Trophoblast cell (in vitro differentiated cells and primary cell): Measurements from ENCODE around the gene OR52K2. TPM values are rescaled to one million over a fixed set of nuclear protein-coding genes. Genes with fewer than 3 reads are reported as not detected.
"Not testable (repeated sequence)": the region's sequence is repeated elsewhere in the genome, so short reads cannot be mapped to it uniquely, and the experiment has no call there.

Experiments used
- DNase-seq, 2 donors: peaks; one replicate each; pipeline ENCODE4 v3.0.0-alpha.2; 2016
- H2AFZ ChIP-seq: 2 replicates; pipeline ENCODE4 v1.6.1; 2013; ENCODE audit warnings: low read length, moderate library complexity, mild to moderate bottlenecking; ENCODE audit not compliant: insufficient read depth, poor library complexity
- H2AK5ac ChIP-seq: 2 replicates; pipeline ENCODE4 v1.6.1; 2013; ENCODE audit warnings: mild to moderate bottlenecking, low read length
- H2BK120ac ChIP-seq: 2 replicates; pipeline ENCODE4 v1.6.1; 2013; ENCODE audit warnings: low read length, mild to moderate bottlenecking, moderate library complexity; ENCODE audit not compliant: insufficient read depth, poor library complexity
- H2BK12ac ChIP-seq: 2 replicates; pipeline ENCODE4 v1.6.1; 2013; ENCODE audit warnings: mild to moderate bottlenecking, low read length, moderate library complexity
- H2BK5ac ChIP-seq: 2 replicates; pipeline ENCODE4 v1.6.1; 2013; ENCODE audit warnings: low read length, low read depth, moderate library complexity, mild to moderate bottlenecking; ENCODE audit not compliant: poor library complexity
- H3K14ac ChIP-seq: 2 replicates; pipeline ENCODE4 v1.6.1; 2013; ENCODE audit warnings: mild to moderate bottlenecking, low read length
- H3K18ac ChIP-seq: 2 replicates; pipeline ENCODE4 v1.6.1; 2013; ENCODE audit warnings: mild to moderate bottlenecking, low read length
- H3K23ac ChIP-seq: 2 replicates; pipeline ENCODE4 v1.6.1; 2013; ENCODE audit warnings: low read length
- H3K27ac ChIP-seq: 2 replicates; pipeline ENCODE4 v1.5.1; 2013; ENCODE audit warnings: low read depth, mild to moderate bottlenecking, inconsistent platforms, low read length, moderate library complexity
- H3K27me3 ChIP-seq: 2 replicates; pipeline ENCODE4 v1.6.1; 2013; ENCODE audit warnings: inconsistent platforms, mild to moderate bottlenecking, low read length, moderate library complexity; ENCODE audit not compliant: insufficient read depth
- H3K36me3 ChIP-seq, 2 experiments: 1 replicate in 1 of 2; 2 replicates in 1 of 2; pipeline ENCODE4 v1.6.1; 2013; ENCODE audit warnings: low read length in 2 of 2, mild to moderate bottlenecking in 2 of 2, moderate library complexity in 1 of 2; ENCODE audit not compliant: insufficient read depth in 2 of 2, control insufficient read depth in 1 of 2
- H3K4ac ChIP-seq: 2 replicates; pipeline ENCODE4 v1.6.1; 2013; ENCODE audit warnings: low read depth, mild to moderate bottlenecking, low read length, moderate library complexity
- H3K4me1 ChIP-seq, 2 experiments: 1 replicate in 1 of 2; 2 replicates in 1 of 2; pipeline ENCODE4 v1.6.1; 2013; ENCODE audit warnings: low read length in 2 of 2, mild to moderate bottlenecking in 2 of 2, moderate library complexity in 1 of 2; ENCODE audit not compliant: insufficient read depth in 2 of 2, control insufficient read depth in 1 of 2
- H3K4me2 ChIP-seq: 2 replicates; pipeline ENCODE4 v1.6.1; 2013; ENCODE audit warnings: inconsistent platforms, mild to moderate bottlenecking, low read length, moderate library complexity
- H3K4me3 ChIP-seq: 2 replicates; pipeline ENCODE4 v1.5.1; 2013; ENCODE audit warnings: mild to moderate bottlenecking, low read depth, low read length, inconsistent platforms
- H3K79me1 ChIP-seq: one replicate; pipeline ENCODE4 v1.6.1; 2013; ENCODE audit warnings: low read length
- H3K79me2 ChIP-seq: 2 replicates; pipeline ENCODE4 v1.6.1; 2013; ENCODE audit warnings: low read length, mild to moderate bottlenecking; ENCODE audit not compliant: control insufficient read depth, insufficient read depth, poor library complexity
- H3K9ac ChIP-seq: 2 replicates; pipeline ENCODE4 v1.6.1; 2013; ENCODE audit warnings: mild to moderate bottlenecking, low read length
- H3K9me3 ChIP-seq: 2 replicates; pipeline ENCODE4 v1.6.1; 2013; ENCODE audit warnings: low read depth, mild to moderate bottlenecking, control low read depth, inconsistent platforms, low read length; ENCODE audit not compliant: insufficient read depth
- H4K12ac ChIP-seq: 2 replicates; pipeline ENCODE4 v1.6.1; 2013; ENCODE audit warnings: low read depth, mild to moderate bottlenecking, low read length, moderate library complexity
- H4K8ac ChIP-seq: 2 replicates; pipeline ENCODE4 v1.6.1; 2013; ENCODE audit warnings: low read depth, mild to moderate bottlenecking, low read length, moderate library complexity
- H4K91ac ChIP-seq: one replicate; pipeline ENCODE4 v1.6.1; 2013; ENCODE audit warnings: low read depth, mild to moderate bottlenecking, low read length, moderate library complexity
- WGBS: extraction: QIAGEN DNeasy Blood & Tissue Kit; methylation state at CpG from one replicate; pipeline ENCODE4 v1.1.7; 2013; ENCODE audit warnings: missing lambda C conversion rate; ENCODE audit not compliant: insufficient read length, insufficient coverage; ENCODE audit errors: extremely low coverage; 5-methylcytosine and 5-hydroxymethylcytosine counted together
- polyA plus RNA-seq: library from polyadenylated mRNA; stranded (reverse); fragments of 200-250 nt; gene quantifications from 2 replicates; pipeline ENCODE4 v1.2.3, GENCODE V29; 2013

The OR52K2 gene
- not detected in 2 replicates for polyA plus RNA-seq

DNA sequence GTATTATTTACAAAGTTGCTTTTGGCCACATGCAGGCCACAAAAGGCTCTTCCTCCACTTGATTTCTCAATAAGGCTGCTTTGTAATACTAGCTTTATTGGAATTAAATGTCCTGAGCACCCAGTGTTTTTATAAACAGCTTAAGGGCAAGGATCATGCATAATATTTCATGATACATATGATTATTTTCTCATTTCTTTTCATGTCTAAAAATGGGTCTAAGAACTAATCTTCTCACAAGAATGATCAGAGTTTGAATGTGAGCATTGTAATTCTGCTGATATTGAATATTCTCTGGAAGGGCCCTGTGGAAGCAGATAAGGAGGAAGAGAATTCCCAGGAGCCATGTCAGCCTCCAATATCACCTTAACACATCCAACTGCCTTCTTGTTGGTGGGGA, at the start of gene OR52K2:
Gene OR52K2 (plus strand): TSS at position 301 of the 400 bp plus-strand sequence. CDS start 45 bp downstream, at position 346.
- Histone ChIP-seq H3K9me3 (no peaks in the 10 kb centered on the region), H3K4ac (no peak within 1 kb of the TSS), H3K4me1 (no peaks in the 10 kb centered on the region), H3K14ac (no peak within 1 kb of the TSS), H3K27ac (no peak within 1 kb of the TSS), H3K23ac (no peak within 1 kb of the TSS), H4K12ac (no peak within 1 kb of the TSS), H2AK5ac (no peak within 1 kb of the TSS), H3K9ac (no peak within 1 kb of the TSS), H4K91ac (no peak within 1 kb of the TSS), H3K18ac (no peak within 1 kb of the TSS), H3K79me1 (no peaks in the 10 kb centered on the region), H2BK12ac (no peak within 1 kb of the TSS), H2AFZ (no peak within 1 kb of the TSS), H3K36me3 (no peaks in the 10 kb centered on the region), H3K4me3 (no peak within 1 kb of the TSS), H4K8ac (no peak within 1 kb of the TSS), H2BK5ac (no peak within 1 kb of the TSS), H3K27me3 (no peaks in the 10 kb centered on the region), H2BK120ac (no peak within 1 kb of the TSS), H3K4me2 (no peak within 1 kb of the TSS), H3K79me2 (no peaks in the 10 kb centered on the region)
- no peak for DNase-seq

DNA sequence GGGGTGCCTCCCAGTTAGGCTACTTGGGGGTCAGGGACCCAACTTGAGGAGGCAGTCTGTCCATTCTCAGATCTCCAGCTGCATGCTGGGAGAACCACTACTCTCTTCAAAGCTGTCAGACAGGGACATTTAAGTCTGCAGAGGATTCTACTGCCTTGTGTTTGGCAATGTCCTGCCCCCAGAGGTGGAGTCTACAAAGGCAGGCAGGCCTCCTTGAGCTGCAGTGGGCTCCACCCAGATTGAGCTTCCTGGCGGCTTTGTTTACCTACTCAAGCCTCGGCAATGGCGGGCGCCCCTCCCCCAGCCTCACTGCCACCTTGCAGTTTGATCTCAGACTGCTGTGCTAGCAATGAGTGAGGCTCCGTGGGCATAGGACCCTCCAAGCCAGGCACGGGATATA, 42.9 kb upstream of the OR52K2 start:
- H3K9me3 ChIP-seq, H2BK5ac ChIP-seq, H3K79me2 ChIP-seq, H3K4me1 ChIP-seq, H3K4me2 ChIP-seq, H3K27ac ChIP-seq, H3K18ac ChIP-seq, H4K12ac ChIP-seq, H2AFZ ChIP-seq, H2BK12ac ChIP-seq, H2BK120ac ChIP-seq, H3K79me1 ChIP-seq, H3K23ac ChIP-seq, H3K14ac ChIP-seq, DNase-seq, H3K36me3 ChIP-seq, H3K4ac ChIP-seq, H4K8ac ChIP-seq, H3K4me3 ChIP-seq, H3K9ac ChIP-seq, H2AK5ac ChIP-seq, H4K91ac ChIP-seq, H3K27me3 ChIP-seq: not testable (repeated sequence)
- no CpG with 5 or more reads among the region's 6 CpGs for WGBS

DNA sequence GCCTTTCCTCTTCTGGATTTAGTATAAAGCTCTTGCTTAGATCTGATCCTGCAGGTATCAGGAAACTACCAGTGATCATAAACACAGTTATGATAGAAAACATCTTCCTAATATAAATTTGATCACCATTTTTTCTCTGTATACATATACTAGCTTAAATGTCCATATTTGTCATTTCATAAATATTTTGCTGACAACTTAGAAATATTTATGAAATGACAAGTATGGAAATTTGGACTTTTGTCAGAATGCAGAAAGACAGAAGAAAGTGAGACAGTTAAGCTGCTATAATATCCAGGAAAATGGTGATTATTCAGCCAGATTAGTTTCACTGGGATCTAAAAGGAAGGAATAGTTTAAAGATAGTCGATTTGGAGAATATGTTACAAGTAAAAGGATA, 32.8 kb upstream of the OR52K2 start:
- H2AFZ ChIP-seq, result no peak overlapping the region
- DNase-seq, result peak in 1 of 2 donors; percentile 4
- no peaks in the 10 kb centered on the region for H3K36me3 ChIP-seq
- H3K4me3 ChIP-seq, result no peak overlapping the region
- H3K18ac ChIP-seq, result no peak overlapping the region
- no CpG with 5 or more reads among the region's 1 CpG for WGBS
- H3K27ac ChIP-seq, result no peak overlapping the region
- H3K9me3 ChIP-seq, result no peaks in the 10 kb centered on the region
- H4K91ac ChIP-seq, result no peak overlapping the region
- H3K9ac ChIP-seq, result no peak overlapping the region
- no peaks in the 10 kb centered on the region for H3K4me1 ChIP-seq
- no peak overlapping the region for H3K23ac ChIP-seq
- H3K14ac ChIP-seq, result no peak overlapping the region
- H3K4me2 ChIP-seq, result no peak overlapping the region
- H2BK12ac ChIP-seq, result no peak overlapping the region
- no peaks in the 10 kb centered on the region for H3K27me3 ChIP-seq
- no peak overlapping the region for H2BK5ac ChIP-seq
- H4K8ac ChIP-seq, result no peak overlapping the region
- H2AK5ac ChIP-seq, result no peak overlapping the region
- H3K79me1 ChIP-seq, result no peaks in the 10 kb centered on the region
- no peak overlapping the region for H4K12ac ChIP-seq
- H2BK120ac ChIP-seq, result no peak overlapping the region
- no peak overlapping the region for H3K4ac ChIP-seq
- no peaks in the 10 kb centered on the region for H3K79me2 ChIP-seq

DNA sequence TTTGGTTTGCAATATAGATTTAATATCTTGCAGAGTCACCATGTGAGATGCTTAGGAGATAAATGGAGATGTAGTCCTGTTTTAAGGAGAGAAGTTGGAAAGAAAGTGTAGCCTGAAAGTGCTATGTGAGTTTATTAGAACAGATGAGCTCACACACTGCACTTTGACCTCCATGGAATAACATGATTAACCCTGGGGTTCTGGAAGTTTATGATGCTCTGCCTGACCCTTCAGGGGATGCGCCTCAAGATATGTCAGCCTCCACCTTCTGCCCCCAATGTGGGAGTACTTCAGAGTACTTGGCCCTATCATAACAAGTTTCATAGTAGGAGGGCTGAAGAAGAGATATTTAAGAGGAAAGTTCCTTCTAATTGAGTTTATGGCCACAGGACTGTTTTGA, 32.3 kb upstream of the OR52K2 start:
- no peak overlapping the region for H3K27ac ChIP-seq
- H4K91ac ChIP-seq, result no peak overlapping the region
- no peak overlapping the region for H3K23ac ChIP-seq
- H2AK5ac ChIP-seq, result no peak overlapping the region
- no CpG with 5 or more reads among the region's 1 CpG for WGBS
- H3K79me1 ChIP-seq, result no peaks in the 10 kb centered on the region
- no peak overlapping the region for H2BK12ac ChIP-seq
- H3K14ac ChIP-seq, result no peak overlapping the region
- no peak overlapping the region for H2BK120ac ChIP-seq
- no peak overlapping the region for H3K9ac ChIP-seq
- H3K27me3 ChIP-seq, result no peaks in the 10 kb centered on the region
- H4K8ac ChIP-seq, result no peak overlapping the region
- H3K9me3 ChIP-seq, result no peaks in the 10 kb centered on the region
- DNase-seq, result no peak
- H3K36me3 ChIP-seq, result no peaks in the 10 kb centered on the region
- no peak overlapping the region for H3K4me3 ChIP-seq
- no peak overlapping the region for H2BK5ac ChIP-seq
- no peak overlapping the region for H2AFZ ChIP-seq
- no peak overlapping the region for H3K4me2 ChIP-seq
- no peak overlapping the region for H3K18ac ChIP-seq
- H3K4me1 ChIP-seq, result no peaks in the 10 kb centered on the region
- no peak overlapping the region for H3K4ac ChIP-seq
- no peak overlapping the region for H4K12ac ChIP-seq
- H3K79me2 ChIP-seq, result no peaks in the 10 kb centered on the region
